Ovary (tissue), 3 donors: Measurements from ENCODE around the gene RNLS.

Experiments used
- EP300 ChIP-seq: sonication (generic); formaldehyde crosslinking; IDR thresholded peaks from one replicate; pipeline ENCODE4 v1.6.1; 2017; ENCODE audit warnings: antibody characterized with exemption
- POLR2A ChIP-seq: fragments of 450-650 bp; IDR thresholded peaks from one replicate; pipeline ENCODE4 v1.6.1; 2017; ENCODE audit warnings: antibody characterized with exemption, mild to moderate bottlenecking, moderate library complexity
- TF ChIP-seq, protein P1 (sequence below), 3 donors: fragments of 450-650 bp in 2 of 3; fragments of 200-600 bp in 1 of 3; IDR thresholded peaks; one replicate each; pipeline versions ENCODE4 v1.5.1 to v1.8.0; 2016 to 2022; ENCODE audit warnings: antibody characterized with exemption in 3 of 3, mild to moderate bottlenecking in 1 of 3
- donor health status: DM: no; HTN: no; CAD: no.

DNA sequence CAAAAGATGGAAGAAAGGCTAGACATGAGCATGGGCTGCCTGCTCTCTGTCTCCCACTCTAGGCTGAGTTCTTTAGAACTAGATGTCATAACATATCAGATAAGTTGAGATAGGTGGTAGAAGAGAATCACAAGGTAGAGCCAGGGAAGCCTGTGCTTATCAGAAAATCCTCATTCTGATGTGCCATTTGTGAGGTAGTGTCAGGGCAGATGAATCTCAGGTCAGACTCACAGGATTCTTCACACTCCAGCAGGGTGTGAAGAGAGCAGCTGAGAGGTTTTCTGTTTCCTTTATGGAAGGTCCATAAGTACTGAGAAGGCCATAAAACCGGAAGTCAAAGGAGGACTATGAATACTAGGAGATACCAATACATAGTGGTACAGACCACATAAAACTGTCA is 132.9 kb downstream of the RNLS start:
- TF ChIP-seq EP300 (no peak), POLR2A (no peak)
- TF ChIP-seq, protein P1, sequence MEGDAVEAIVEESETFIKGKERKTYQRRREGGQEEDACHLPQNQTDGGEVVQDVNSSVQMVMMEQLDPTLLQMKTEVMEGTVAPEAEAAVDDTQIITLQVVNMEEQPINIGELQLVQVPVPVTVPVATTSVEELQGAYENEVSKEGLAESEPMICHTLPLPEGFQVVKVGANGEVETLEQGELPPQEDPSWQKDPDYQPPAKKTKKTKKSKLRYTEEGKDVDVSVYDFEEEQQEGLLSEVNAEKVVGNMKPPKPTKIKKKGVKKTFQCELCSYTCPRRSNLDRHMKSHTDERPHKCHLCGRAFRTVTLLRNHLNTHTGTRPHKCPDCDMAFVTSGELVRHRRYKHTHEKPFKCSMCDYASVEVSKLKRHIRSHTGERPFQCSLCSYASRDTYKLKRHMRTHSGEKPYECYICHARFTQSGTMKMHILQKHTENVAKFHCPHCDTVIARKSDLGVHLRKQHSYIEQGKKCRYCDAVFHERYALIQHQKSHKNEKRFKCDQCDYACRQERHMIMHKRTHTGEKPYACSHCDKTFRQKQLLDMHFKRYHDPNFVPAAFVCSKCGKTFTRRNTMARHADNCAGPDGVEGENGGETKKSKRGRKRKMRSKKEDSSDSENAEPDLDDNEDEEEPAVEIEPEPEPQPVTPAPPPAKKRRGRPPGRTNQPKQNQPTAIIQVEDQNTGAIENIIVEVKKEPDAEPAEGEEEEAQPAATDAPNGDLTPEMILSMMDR (IDR thresholded peaks at IDR 0.05), result no peak
